Activated naive CD4-positive, alpha-beta T cell (primary cell): Measurements from ENCODE around the gene CSTF2T.
"Not testable (repeated sequence)": the region's sequence is repeated elsewhere in the genome, so short reads cannot be mapped to it uniquely, and the experiment has no call there.

Experiments used
- DNase-seq, 4 experiments: peaks; one replicate each; lab custom pipeline; 2025; lab: John Stamatoyannopoulos, UW

Gene CSTF2T

GRCh38 chr10:51698473-51699063 is 827 bp downstream of the CSTF2T start:
- no peak for DNase-seq

DNA sequence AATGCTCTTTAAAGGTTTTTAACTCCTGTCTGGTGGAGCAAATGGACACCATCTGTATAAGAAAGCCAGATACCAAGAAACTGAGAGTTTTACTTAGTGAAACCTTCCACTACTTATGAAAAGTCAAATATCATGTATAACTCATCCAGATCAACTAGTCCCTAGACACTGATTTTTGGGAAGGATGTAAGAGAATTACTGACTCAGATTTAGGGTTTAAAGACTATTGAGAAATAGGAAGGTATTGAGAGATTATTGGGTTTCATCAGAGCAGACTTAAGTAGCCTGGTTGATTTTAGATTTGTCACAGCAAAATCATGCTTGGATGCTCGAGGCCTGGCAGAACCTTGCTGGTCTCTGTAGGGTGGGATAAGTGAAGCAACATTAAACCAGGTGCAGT is 3.1 kb downstream of the CSTF2T start:
- no peak for DNase-seq

DNA sequence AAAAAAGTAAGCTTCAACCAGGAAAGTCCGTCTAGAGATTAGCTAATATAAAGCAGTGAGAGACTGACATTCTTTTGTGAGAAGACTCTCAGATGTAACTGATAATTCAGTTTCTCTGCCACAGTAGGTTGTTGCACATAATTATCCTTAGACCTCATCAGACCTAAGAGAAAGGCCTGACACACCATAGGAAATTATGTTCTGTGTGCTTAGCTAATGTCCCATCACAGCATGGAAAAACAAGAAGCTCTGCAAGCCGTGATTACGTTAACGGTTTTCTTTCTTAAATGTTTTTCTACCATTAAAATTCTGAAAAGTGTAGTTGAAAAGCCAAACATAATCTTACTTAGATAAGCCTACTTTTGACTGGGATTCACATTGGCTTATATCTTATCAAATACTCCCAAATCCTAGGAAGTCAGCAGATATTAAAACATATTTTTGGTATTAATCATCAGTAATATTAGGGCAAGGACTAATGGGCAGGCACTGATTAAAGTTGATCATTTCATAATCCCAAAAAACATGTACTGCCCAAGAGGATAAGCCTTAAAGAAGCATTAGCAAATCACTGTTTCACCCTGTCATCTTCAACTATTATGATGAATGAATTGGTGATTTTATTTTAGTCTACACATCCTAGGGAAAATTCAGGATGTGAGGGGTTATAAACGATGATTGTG is 5.2 kb downstream of the CSTF2T start:
- no peak for DNase-seq

- DNase-seq: no peak
Measured at GRCh38 chr10:51691135-51691534, 8.3 kb downstream of the CSTF2T start.

DNA sequence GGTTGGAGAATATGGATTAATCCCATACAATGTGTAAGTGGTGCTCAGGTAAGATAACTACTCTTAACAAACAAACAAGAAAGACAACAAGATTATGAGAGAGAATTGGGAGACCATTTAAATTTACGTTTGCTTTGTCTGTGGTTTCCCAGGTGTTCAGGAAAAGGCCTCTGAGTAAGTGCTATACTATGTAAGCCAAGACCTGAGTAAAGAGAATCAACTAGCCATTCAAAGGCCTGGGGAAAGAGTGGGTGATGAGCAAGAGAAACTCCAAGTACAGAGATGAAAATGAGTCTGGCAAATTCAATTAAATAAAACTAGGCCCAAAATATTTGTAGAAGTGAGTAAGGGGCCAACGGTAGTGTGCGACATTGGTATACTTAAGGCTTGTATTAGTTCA is 9.9 kb downstream of the CSTF2T start:
- DNase-seq: no peak

DNA sequence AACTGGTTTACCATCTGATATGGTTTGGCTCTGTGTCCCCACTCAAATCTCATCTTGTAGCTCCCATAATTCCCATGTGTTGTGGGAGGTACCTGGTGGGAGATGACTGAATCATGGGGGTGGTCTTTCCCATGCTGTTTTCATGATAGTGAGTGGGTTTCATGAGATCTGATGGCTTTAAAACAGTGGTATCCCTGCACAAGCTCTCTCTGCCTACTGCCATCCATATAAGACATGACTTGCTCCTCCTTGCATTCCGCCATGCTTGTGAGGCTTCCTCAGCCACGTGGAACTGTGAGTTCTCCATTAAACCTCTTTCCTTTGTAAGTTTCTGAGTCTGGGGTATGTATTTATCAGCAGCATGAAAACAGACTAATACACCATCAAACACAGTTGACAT is 10.6 kb downstream of the CSTF2T start:
- not testable (repeated sequence) for DNase-seq

DNA sequence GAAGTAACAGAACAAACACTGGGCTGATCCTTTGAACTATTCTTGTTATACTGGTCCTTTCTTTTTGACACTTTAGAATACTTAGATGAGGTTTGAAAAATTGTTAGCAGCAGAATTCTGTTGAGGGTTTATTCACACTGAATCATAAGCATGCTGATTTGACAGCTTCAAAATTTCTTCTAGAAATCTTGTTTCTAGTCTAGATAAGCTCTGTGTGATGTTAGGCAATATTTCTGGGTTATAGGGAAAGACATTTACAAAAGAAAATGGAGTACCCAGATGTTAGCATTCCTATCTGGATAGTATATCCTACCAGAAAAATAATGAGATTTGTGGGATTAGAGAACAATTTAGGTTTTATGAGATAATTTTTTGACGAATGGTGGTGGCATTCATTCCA is 12.1 kb downstream of the CSTF2T start:
- DNase-seq: no peak

DNA sequence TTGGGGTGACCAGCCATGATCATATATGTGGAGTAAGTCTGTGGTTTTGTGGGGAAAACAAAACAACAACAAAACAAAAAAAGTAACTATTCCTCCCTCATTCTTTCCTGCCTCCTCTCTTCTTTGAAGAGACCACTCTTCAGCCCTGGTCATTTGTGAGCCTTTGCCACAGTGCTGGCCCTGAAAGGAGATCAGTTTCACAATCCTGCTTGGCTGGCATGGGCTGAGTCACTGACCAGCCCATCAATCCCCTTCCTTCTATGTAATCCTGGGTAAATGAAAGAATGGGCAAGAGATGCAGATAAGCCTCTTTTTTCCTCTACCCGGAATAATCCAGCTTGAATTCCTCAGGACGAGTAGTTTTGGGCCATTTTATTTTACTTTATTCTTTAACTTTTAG is 13.6 kb downstream of the CSTF2T start:
- no peak for DNase-seq

DNA sequence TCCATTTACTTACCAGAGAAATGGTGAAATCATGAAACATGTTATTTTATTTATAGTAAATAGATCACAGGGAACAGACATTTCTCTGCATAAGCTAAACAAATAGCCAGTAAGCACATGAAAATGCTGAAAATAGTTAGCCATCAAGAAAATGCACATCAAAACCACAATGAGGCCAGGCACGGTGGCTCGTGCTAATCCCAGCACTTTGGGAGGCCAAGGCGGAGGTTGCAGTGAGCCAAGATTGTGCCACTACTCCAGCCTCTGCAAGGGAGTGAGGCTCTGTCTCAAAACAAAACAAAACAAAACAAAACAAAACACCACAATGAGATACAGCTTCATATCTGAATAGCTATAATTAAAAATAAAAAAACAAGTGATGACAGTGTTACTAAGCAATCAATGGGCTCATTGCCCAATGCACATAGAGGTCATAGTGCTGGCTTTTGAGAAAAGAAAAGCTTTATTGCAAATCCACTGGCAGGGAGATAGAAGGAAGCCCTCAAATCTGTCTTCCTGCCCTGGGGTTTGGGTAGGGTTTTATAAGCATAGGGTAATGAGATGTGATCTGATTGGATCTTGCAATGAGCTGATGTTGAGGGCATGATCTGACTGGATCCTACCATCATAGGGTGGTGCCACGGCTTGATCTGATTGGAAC is 16.2 kb downstream of the CSTF2T start:
- DNase-seq: no peak

DNA sequence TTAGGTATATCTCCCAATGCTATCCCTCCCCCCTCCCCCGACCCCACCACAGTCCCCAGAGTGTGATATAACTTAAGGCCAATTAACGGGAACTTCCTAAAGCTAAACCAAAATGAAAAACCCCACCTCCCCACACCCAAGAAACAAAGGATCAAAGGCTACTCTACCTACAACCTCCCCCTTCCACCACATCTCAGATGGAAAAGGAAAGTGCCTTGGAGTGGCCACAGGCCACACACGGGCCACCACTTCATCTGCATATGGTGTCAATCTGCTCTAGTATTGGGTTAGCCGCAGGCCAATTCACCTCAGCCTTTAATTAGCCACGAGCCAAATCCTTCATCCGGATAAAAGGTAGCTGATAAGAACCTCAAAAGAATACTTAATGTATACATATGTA is 19.6 kb downstream of the CSTF2T start:
- DNase-seq: no peak

DNA sequence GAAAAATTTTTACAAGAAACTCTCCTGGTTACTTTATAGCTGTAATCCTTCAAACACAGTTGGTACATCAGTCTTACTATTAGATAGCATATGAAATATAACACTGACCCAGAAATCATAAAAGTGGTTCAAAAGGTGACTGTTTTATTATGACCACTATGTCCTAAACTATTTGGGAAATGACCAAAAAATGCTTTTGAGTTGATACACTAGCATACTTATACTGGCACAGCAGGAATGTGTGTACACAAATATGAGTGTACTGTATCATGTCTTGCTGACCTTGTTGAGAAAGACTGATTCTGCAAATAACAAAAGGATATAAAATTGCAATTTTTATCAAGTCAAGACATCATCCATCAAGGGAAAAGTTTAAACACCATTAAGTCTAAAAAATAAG is 24.3 kb downstream of the CSTF2T start:
- DNase-seq: no peak

- DNase-seq: no peak
Measured at GRCh38 chr10:51672039-51672535, 27.3 kb downstream of the CSTF2T start.

DNA sequence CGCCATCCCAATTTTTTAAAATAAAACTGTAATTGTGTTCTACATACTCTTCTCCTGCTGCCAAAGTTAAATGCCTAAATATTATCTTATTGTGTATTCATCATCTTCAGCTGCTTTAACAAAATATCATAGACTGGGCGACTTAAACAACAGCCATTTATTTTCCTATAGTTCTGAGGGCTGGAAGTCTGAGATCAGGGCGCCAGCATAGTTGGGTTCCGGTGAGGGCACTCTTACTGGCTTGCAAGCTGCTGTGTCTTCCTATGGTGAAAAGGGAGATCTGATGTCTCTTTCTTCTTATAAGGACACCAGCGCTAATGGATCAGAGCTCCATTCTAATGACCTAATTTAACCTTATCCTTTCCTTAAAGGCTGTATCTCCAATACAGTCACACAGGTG is 30.4 kb downstream of the CSTF2T start:
- DNase-seq: no peak

DNA sequence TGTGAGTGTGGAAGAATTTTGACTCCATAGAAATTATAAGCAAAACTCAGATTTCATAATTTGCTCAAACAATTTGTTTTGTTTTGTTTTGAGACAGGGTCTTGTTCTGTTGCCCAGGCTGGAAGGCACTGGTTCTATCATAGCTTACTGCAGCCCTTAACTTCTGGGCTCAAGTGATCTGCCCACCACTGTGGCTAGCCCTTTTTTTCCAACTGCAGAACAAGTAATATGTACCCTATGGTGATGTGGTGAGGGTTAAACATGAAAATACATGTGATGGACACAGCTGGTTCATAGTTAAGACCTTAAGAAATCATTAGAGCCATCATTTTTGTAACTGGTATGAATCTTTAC is 31.1 kb downstream of the CSTF2T start:
- DNase-seq: no peak

- DNase-seq: no peak
Measured at GRCh38 chr10:51667678-51668335, 31.6 kb downstream of the CSTF2T start.

DNA sequence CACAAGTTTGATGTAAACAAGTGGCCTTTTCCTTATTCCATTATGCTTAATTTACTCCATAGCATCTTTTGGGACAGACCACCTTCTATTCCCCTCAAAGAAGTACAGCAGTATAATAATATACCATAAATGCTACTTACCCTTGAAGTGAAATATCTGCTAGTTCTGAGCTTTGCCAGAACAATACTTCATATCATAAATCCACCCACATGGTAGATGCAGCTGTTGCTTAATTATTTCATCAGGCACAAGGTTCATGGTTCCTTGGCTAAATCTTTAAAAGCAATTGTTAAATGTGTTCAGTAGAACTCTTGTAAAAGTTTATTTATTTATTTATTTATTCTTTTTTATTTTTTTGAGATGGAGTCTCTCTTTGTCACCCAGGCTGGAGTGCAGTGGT is 32.9 kb downstream of the CSTF2T start:
- DNase-seq: no peak

DNA sequence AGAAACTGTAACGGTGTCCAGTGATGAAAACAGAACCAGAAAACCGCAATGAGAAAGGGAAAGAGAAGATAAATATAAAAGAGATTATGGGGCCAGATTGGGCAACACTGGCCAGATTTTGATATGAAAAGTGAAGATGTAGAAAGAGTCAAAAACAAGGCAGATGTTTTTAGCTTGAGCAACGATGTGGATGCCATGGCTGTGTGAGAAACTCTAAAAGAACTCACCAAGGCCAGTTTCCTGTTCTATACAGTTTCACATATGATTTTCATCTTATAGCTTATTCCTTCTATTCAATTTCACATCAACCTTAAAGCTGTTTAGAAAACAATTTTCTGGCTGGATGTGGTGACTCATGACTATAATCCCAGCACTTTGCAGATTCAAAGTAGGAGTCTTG is 36.3 kb downstream of the CSTF2T start:
- no peak for DNase-seq

DNA sequence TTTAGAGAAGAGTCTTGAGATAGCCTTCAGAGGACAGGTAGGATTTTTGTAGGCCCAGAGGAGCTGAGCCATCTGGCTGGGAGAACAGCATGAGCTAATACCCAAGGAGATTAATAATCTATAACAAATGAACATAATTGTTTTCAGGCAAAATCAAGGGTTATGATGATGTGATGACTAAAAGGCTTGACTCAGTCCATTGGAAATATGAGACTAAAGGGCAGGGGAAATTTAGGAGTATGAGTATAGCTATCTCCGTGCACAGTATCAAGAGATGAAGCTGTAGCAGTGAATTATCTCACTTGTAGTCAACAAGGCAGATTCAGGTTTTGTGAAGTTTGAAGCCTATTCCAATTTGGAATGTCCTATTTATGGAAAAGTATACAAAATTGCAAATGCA is 40.1 kb downstream of the CSTF2T start:
- no peak for DNase-seq

DNA sequence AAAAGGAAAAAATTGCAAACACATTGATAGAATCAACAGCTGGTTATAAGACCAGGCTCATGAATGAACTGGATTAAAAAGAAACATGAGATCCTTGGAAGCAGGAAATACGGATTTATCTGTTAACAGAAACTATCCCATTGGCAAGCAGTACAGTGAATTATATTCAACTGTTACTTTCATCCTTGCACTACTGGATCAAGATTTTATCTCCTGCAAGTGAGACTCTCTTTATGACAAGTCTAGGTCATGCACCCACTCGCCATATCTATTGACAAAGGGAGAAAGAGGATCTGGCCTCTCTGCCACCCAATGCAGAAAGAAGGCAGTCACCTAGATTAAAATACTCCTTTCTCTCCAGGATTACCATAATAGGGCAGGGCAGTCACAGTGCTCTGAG is 41.4 kb downstream of the CSTF2T start:
- no peak for DNase-seq

DNA sequence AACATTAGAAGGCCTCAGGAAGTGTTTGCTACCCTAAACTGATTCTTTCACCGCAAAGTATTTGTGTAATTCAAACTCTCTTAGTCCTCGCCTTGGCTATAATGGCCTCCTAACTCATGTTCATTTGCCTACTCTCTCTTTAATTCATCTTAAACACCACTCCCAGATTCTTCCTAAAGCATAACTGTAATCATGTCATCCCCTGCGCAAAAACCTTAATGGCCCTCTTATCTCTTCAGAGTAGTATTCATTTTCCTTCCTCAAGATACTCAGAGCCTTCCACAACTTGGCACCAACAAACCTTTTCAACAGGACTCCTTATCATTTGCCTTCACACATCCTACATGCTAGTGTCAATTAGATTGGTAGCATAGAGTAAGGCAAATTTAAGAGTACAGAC is 42.9 kb downstream of the CSTF2T start:
- no peak for DNase-seq

DNA sequence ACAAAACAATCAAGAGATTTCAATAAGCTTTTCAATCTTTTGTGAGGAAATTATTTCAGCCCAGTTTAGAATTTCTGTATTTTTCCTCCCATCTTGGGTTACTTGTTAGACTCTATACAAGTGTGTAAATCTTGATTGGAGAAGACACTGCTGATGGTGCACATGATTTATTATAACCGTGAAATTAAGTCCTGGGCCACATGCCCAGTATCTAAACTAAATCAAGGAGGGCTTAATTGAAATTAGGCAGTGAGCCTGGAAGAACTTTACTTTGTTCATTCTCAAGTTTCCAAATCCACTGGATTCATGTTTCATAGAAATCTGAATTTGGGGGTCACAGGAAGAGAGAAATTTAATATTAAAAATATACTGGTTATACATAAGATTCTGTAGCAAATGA is 44.5 kb downstream of the CSTF2T start:
- no peak for DNase-seq

DNA sequence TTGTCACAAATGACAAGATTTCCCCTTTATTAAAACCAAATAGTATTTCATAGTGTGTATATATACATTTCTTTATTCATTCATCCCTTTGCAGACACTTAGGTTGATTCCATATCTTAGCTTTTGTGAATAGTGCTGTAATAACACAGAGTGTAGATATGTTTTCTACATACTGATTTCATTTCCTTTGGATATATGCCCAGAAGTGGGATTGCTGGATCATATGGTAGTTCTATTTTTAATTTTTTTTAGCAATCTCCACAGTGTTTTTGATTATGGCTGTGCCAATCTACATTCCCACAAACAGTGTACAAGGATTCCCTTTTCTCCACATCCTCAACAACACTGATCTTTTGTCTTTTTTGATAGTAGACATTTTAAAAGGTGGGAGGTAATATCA is 46.4 kb downstream of the CSTF2T start:
- no peak for DNase-seq

DNA sequence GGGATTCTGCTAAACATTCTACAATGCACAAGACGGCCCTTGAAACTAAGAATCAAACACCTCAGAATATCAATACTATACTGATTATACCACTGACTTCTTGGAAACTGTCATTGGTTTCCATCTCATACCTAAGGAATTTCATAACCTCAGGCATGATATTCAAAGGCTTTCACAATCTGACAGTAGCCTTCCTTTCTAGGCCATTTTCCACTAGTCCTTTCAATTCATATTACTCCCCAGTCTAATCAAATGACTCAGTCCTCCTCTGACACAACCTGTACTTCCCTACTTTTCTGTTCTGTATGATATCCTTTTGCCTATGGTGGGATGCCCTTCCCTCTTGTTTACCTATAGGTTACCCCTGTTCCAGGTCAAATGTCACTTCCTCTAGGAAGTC is 48.3 kb downstream of the CSTF2T start:
- DNase-seq: no peak
